ENCODE data around the gene WNT3.
"Not testable (repeated sequence)": the region's sequence is repeated elsewhere in the genome, so short reads cannot be mapped to it uniquely, and the experiment has no call there.

WNT3 gene

DNA sequence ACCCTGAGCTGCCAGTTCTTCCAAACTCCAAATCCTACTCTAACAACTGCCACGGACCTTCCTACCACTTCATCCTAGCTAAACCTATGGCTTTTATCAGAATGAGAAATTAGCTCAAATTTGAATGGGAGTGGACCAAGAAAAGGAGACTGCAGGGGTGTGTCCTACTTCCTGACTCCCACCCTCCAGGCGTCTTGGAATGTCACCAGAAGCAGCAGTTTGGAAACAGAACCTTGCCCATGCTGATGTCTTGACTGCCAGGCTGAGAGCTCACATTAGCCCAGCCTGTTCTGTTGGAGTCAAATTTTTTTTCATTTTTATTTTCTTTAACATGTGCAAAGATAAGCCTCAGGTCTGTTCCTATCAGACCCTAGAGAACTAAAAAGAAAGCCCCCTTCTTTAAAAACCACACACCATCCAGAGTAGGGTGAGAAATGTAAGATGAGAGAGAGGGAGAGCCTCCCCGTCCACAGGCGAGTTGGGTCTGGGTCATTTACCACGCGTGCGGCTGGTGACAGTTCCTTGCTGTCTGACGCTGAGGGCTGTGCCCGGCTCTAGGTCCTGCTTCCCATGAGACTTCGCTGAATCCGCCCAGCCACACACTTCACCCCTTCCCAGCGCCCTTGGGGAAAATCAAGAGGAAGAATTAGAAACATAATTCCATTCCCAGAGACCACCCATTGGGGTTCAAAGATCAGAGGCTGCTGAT, 54.3 kb downstream of the WNT3 start:
- no peak for DNase-seq

DNA sequence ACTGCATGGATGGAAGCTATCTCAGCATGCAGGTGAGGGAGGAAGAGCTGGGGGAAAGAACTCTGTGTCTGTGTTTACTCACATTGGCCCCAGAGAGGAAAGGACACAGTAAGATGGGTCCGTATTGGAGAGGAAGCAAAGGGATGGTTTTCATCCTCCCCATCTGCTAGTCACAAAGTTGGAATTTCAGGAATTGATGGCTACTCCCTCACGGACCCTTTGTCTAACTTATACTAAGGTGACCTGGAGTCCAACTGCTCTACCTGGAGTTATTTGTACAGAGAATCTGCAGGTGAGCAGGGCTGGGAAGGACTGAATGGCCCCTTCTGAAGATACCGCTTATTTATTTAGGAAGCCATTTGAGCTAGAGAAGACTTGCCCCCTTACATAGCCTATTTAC, 55.1 kb downstream of the WNT3 start:
- DNase-seq = no peak

DNA sequence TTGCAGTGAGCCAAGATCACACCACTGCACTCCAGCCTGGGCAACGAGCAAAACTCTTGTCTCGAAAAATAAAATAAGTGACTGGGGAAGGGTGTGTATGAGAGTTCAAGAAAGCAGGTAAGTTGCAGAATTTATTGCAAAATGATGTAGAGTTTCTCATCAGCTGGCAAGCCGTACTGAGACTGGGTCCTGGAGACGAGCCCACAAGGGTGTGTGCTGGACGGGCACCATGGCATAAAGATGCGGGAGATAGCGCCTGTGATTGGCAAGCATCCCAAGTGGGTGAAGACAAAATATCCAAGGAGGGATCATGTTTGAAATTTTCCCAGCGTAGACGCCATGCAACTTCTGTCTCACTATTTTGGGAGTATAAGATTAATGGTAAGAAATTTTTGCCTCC, 59.4 kb downstream of the WNT3 start:
- DNase-seq = no peak

DNA sequence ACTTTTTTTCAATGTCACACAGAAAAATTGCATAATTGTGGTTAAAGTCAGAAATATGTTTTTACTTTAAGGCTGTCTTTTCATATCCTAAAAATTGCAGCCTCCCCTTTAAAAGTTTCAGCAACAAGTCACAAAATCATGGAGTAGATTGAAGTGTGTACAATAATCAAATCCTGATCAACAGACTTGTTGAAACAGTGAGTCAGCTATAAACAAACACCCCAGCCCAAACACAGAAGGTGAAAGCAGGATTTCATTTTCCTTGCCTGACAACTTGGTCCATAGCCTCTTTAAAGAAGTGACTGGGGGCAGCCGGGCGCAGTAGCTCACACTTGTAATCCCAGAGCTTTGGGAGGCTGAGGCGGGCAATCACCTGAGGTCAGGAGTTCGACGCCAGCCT, 59.9 kb downstream of the WNT3 start:
- no peak for DNase-seq

DNA sequence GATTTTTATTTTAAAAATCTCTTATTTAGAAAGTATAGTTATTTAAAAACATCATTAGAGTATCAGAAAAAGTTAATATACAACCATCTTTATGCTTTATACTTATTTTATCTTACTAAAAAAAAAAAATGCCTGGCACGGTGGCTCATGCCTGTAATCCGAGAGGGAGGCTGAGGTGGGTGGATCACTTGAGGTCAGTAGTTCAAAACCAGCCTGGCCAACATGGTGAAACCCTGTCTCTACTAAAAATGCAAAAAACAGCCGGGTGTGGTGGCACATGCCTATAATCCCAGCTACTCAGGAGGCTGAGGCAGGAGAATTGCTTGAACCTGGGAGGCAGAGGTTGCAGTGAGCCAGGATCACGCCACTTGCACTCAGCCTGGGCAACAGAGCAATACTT, 60.9 kb downstream of the WNT3 start:
- DNase-seq = not testable (repeated sequence)

DNA sequence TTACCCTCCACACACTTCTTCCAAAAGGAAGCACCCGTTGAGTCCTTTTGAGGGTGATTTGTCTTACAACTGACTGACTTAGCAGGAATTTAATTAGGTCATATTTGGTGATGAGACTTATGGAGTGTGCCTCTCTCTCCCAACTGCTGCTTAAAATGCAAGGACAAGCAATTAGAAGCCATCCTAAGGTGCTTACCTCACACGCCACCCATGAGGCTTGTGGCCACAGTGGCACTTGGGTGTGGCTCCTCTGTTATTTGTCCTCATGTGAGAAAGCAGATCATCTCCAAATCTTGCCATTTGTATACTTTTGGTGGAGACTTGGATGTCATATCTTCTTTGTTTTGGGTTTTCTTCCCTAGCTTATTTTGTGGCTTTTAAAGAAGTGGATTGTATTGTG, 61.6 kb downstream of the WNT3 start:
- no peak for DNase-seq

DNA sequence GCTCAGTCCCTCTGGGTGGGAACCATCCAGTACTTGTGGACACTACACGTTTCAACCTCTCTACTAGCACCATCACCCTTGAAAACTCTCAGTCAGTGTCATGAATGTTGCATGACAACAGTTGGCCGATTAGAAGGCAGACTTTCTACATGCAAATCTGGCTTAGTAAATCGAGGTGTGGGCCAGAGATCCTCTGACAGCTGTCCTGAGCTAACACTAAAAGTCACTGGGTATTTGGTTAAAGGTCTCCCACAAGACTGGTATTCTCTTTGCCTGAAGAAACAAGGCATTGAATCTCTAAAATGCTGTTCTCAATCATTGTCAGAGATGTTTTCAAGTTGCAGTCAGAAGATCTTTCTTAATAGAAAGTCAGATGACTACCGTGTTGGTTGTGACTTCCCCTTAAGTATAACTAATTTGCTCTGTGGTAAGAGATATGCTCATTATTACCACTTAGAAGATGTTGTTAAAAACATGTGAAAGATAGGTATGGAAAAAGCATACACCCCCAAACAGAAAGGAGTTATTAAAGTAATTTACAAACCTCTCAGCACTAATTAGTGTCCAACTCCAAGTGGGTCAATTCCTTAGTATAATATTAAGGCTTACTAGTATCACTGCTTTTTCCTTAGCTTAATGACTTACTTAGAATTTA, 62.3 kb downstream of the WNT3 start:
- no peak for DNase-seq

DNA sequence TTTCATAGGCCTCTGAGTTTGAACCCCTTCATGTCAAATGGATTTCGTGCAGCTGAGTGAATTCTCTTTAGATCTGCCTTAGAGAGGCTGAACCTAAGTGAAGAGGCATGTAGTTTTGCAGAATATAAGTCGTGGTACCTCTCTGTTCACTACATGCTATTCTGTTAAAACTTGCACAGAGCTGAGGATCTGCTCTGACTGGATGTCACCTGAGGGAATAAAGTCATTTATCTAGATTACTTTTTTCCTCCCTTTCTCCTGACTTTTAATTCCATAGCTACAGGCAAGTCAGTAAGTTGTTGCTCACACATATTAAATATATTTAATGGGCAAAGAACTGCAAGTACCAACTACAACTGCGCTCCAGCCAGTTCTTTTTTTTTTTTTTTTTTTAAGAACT, 64.7 kb downstream of the WNT3 start:
- no peak for DNase-seq

DNA sequence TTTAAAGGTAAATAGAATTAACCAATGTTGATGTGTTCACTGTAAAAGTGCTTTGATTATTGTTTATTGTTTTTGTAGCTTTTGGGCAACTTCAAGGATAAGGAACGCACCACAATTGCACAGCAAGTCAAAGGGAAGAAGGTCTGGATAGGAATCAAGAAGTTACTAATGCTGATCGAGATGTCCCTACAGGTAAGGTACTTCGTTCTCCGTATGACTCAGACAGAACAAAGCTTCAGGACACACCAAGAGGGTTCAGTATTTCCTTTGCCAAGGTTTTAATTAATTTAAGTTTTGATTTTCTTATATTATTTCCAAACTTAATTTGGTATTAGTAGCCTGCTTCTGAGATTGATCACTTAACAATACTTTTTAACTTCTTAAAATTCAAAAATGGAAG, 67.1 kb downstream of the WNT3 start:
- DNase-seq = no peak

DNA sequence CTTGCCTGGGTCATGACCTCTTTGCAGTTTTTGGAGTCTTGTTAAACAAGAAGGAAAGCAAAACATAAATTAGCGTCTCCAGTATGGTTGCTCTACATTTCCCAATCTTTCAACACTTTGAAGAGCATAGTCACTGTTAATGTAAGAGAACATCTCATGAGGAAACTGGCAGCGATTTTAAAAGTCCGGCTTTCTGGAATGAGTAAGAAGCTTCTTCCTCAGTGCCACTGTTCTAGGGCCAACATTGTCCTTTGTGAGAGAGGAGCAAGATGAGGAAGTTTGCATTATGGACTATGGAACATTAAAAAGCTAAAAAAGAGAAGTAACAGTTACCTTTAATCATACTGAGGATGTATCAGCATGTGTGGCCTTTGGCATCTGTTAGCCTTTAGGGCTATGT, 73.1 kb downstream of the WNT3 start:
- DNase-seq = no peak

DNA sequence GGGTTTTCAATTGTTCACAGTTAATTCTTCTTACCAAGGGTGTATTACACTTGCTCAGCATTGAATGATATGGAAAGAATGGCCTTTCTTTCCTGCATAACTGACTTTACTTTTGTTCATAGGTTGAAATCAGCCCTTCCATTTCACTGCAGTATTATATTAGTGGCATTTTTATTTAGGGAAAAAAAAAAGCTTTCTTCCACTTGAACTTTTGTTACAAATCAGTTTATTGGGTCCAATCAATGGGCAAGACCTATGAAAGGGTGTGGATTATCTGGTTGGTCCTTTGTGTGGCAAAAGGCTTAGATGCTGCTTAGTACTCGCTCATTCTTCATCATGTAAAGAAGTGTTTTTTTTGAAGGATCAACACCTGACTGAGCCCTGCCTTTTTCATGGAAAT, 74.1 kb downstream of the WNT3 start:
- no peak for DNase-seq

DNA sequence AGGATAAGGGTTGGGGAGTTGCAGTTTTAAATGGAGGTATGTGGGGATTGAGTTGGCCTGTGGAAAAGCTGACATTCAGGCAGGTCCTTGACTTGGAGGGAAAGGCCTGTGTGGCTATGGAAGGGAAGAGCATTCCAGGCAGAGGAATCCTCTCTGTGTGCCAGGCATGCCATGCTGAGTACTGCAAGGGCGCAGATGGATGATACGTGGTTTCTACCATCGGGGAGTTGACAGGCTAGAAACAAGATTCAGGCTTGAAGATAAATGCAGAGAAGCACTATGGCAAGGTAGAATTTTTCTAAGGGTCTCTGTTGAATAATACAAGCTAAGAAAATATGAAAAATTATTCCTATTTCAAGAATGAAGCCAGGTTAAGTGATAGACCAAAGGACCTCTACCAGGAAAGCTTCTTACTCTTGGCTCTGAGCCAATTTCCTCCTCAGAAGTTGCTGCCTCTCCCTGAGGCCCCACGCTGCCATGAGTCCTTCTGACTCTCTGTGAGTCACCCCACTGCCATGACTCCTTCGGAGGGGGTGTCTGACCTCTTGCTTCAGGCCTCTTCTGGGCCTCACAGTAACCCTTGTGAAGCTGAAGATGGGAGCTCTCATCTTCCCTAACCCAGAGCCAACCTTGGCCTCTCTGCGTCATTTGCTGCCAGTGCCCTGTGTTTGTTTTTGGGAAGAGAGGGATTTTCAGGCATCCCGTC, 75.8 kb downstream of the WNT3 start:
- no peak for DNase-seq

DNA sequence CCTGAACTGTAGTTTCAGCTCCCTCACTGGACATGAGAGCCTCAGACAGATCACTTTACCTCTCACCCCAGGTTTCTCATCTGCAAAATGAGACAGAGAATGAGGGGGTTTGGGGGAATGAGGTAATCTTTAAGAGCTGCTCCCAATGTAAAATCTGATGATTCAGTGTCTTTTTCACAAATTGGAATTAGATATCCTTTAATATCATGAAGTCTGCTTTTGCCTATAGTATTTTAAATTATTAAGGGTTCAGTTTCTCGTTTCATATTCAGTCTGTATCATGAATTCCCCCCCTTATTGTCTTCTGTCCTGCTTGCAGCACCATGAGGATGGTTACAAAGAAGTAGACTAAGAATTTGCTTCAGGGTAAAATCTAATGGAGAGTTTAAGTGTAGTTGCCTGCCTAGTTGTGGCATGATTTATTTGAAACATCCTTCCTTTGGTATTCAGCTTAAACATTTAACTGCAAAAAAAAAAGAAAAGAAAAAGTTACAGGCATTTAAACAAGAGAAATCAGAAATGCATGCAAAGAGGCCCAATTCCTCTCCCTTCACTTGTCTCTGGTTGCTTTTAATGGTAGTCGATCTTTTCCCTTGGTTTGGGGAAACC, 77.3 kb downstream of the WNT3 start:
- no peak for DNase-seq

DNA sequence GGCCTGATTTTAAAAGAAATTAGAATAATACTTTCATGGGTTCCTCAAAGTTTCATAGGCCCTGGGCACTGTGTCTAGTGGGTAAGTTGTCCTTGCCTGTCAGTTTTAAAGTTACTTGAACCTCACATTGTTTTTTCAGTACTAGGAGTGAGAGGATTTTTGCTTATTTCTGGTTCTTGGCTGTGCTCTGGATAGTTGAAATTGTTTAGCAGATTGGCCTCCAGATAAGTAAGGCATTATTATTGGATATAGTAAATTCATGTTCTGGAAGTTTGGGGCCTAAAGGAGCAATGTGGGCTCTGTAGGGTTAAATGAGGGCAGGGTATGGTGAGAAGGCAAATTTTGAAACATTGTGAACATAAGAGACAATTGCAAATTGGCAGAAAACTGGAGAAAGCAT, 78.5 kb downstream of the WNT3 start:
- DNase-seq = no peak

DNA sequence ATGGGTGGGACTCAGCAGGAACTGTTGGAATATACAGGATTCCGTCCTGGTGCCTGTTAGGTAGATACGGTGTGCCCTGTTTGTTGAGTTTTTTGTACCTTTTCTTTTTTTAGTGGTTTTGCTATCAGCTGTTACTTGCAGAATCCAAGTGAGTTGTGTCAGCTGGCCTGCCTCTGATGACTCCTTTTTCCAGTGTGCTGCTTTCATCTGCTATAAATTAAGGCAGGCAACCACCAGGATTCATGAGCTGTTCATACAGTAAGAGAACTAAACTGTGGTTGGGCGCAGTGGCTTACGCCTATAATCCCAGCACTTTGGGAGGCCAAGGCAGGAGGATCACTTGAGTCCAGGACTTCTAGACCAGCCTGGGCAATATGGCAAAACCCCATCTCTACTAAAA, 79.9 kb downstream of the WNT3 start:
- DNase-seq = no peak

DNA sequence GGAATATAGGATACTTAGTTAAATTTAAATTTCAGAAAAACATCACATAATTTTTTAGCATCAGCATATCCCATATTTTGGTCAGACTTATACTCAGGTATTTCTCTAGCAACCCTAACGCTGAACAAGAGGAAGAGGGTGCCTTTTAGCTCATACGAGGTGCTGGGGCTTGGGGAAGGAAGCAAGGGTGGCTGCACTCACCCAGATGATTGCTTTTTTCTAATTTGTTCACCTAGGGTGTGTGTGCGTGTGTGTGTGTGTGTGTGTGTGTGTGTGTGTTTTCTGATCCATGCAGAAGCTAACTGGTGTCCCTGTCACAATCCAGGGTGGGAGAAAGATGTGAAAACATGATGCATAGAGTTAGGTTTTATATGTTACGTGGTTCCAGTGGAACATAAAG, 81.2 kb downstream of the WNT3 start:
- no peak for DNase-seq

DNA sequence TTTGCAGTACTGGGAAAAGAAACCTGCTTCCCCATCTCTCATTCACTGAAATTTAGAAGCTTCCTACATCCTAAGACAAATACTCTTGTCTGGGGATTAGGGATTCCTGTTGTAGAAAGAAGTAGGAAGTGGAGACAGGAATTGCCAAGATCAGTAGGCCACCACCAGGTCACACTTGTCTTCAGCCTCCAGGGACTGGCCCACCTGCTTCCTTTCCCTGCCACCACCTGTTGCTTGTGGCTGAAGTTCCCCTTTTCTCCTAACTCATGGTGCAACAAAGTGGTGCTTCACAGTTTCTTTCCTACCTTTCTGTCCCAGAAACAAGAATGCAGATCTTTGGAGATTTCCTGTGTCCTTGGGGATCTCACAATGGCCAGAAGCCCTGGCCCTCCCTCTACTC, 82.4 kb downstream of the WNT3 start:
- no peak for DNase-seq

DNA sequence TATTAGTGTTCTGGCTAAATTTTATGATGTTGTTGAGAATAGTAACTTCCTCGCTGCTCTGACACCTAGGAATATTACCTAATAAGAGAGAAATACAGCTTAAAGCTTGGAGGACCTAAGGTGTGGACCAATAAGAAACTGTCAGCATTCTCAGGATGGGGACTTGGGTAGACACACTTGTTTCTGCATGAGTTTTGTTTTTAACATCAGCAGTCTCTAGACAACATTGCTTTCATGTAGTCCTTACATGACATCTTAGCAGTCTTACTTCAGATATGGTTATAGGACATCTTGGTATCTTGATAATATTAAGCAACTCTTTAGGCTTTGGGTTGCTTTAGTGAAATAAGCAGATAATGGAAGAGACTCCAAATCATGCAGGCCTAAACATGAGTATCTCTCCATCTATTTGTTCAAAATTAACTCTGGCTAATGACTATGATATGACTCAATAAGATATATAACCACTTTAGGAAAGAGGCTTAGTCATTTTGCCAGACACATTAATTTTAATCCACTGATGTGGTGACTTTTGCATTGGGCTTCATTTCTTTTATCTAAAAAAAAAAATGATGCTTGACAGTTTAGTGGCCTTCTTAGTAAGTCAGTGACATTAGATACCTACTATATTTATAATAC, 84.5 kb downstream of the WNT3 start:
- DNase-seq = no peak

DNA sequence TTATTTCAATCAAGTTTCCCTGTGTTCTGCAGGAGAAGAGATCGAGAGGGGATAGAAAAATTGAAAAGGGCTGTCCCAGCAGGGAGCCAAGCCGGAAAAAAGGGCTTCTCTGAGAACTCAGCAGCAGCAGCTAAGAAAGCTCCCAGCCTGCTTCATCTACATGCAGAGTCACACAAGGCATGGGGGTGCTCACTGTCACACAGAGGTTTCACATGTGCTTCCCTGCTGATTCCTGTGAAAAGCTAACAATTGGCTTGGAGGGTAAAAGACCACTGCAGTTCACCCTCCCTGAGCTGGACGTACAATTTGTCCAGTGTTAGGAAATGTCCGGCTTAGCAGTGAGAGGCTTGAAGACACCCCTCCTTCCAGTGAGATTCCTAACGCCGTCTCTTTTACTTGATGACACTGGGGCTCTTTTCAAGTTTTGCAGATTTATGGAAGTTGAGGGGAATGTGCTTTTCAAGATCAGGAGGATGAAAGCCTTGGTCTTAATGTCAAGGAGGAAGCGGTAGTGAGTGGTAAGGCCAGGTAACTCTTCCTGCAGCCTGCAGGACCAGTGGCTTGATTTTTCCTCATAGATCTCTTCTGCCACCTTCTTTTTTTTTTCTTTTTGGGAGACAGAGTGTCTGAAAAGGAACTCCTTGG, 85.6 kb downstream of the WNT3 start:
- no peak for DNase-seq

DNA sequence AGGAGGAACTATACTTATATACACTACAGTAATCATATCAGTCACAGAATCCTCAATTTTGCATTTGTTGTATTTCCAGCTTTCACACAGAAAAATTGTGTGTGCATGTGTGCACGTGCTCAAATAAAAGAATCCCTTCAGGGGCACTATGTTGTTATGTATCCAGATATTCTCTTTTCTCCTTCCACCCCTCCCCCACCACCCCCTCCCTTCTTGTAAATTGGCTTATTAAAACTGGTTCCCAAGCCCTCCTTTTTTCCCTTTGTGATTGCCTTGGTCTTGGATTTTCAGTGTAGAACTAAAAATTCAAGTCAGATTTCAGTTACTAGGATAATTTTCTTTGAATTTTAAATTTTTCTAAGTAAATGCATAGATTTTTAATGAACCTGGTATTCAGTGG, 86.3 kb downstream of the WNT3 start:
- DNase-seq = no peak

DNA sequence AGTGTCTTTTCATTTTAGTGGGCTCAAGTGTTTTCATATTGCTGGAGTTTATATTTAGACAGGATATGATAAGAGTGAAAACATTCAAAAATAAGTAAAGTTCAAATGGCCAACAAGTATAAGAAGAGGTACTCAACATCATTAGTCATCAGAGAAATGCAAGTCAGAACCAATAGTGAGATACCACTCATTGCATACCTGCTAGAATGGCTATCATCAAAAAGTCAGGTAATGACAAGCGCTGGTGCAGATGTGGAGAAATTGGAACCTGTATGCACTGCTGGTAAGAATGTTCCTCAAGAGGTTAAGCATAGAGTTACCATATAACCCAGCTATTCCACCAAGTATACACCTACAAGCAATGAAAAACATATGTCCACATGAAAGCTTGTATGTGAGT, 87.8 kb downstream of the WNT3 start:
- no peak for DNase-seq

DNA sequence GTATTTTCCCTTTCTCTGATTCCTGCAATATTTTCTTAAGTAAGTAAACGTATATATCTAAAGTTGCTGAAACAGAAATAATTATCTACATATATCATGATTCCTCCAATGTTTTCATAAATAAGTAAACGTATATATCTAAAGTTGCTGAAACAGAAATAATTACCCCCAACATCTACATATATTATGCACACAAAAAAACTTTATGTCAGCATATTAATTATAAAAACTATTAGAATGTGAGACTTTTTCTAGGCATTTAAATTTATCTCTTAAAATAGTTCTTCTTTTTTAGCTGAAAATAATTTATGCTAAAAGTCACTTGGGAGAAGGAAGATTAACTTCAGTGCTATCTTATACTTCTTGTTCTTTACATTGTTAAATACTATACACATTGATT, 88.5 kb downstream of the WNT3 start:
- no peak for DNase-seq
